Stimulated activated CD8-positive, alpha-beta memory T cell treated with anti-CD3 and anti-CD28 coated beads, Interleukin-15, amount 100 ng/mL, for 24 hours (primary cell): Measurements from ENCODE around the gene IMP3.

Source experiments
- DNase-seq: peaks from one replicate; pipeline ENCODE4 v3.0.0-alpha.2; 2020; ENCODE audit warnings: low read depth

The IMP3 gene

GRCh38 chr15:75620841-75621391 is 19.1 kb downstream of the IMP3 start:
- no peak for DNase-seq

GRCh38 chr15:75620058-75620820 is 19.8 kb downstream of the IMP3 start:
- no peak for DNase-seq

- no peak for DNase-seq
Observed at GRCh38 chr15:75616766-75617165, 23.3 kb downstream of the IMP3 start.

- DNase-seq: no peak
Observed at GRCh38 chr15:75606711-75607699, 33.0 kb downstream of the IMP3 start.

GRCh38 chr15:75606026-75606425 is 34.0 kb downstream of the IMP3 start:
- DNase-seq: no peak

GRCh38 chr15:75599401-75599800 is 40.6 kb downstream of the IMP3 start:
- no peak for DNase-seq

GRCh38 chr15:75598361-75598760 is 41.7 kb downstream of the IMP3 start:
- DNase-seq: no peak

- no peak for DNase-seq
Observed at GRCh38 chr15:75597667-75598341, 42.2 kb downstream of the IMP3 start.

GRCh38 chr15:75596703-75597345 is 43.2 kb downstream of the IMP3 start:
- DNase-seq: no peak

GRCh38 chr15:75594276-75594675 is 45.7 kb downstream of the IMP3 start:
- DNase-seq: no peak

- no peak for DNase-seq
Observed at GRCh38 chr15:75591655-75592364, 48.2 kb downstream of the IMP3 start.

- DNase-seq: no peak
Observed at GRCh38 chr15:75590239-75590638, 49.8 kb downstream of the IMP3 start.
